DOHH2 (cell line): ENCODE data around the gene SPPL2B.

Experiments
- H3F3A ChIP-seq: fragments of 200-600 bp; sonication (generic), shearing (Covaris generic); 2 replicates; pipeline ENCODE4 v1.6.0; 2016; ENCODE audit warnings: antibody characterized with exemption, mild to moderate bottlenecking; ENCODE audit not compliant: control insufficient read depth, insufficient read depth
- H3K27ac ChIP-seq: fragments of 200-600 bp; sonication (generic); 2 replicates; pipeline ENCODE4 v1.5.1; 2014; ENCODE audit warnings: low read depth, mild to moderate bottlenecking, low read length, moderate library complexity
- H3K27me3 ChIP-seq: fragments of 200-600 bp; sonication (generic); 2 replicates; pipeline ENCODE4 v1.6.1; 2014; ENCODE audit warnings: mild to moderate bottlenecking, low read length, mixed read lengths; ENCODE audit not compliant: control insufficient read depth
- H3K36me3 ChIP-seq: fragments of 200-600 bp; sonication (generic); 2 replicates; pipeline ENCODE4 v1.6.1; 2014; ENCODE audit warnings: mild to moderate bottlenecking, low read length, moderate library complexity, mixed read lengths; ENCODE audit not compliant: control insufficient read depth
- H3K4me1 ChIP-seq: fragments of 200-600 bp; sonication (generic); 2 replicates; pipeline ENCODE4 v1.6.1; 2014; ENCODE audit warnings: mild to moderate bottlenecking, low read length, mixed read lengths; ENCODE audit not compliant: control insufficient read depth
- H3K4me2 ChIP-seq: fragments of 200-600 bp; sonication (generic); 2 replicates; pipeline ENCODE4 v1.6.0; 2014; ENCODE audit warnings: mild to moderate bottlenecking, low read length, moderate library complexity
- H3K4me3 ChIP-seq: fragments of 200-600 bp; sonication (generic); 2 replicates; pipeline ENCODE4 v1.5.1; 2014; ENCODE audit warnings: mild to moderate bottlenecking, low read length, mixed read lengths
- H3K79me2 ChIP-seq: fragments of 200-600 bp; sonication (generic); 2 replicates; pipeline ENCODE4 v1.6.1; 2014; ENCODE audit warnings: mild to moderate bottlenecking, low read length, mixed read lengths; ENCODE audit not compliant: control insufficient read depth
- H3K9me2 ChIP-seq: fragments of 200-600 bp; sonication (generic); replicated peaks from 2 replicates; pipeline ENCODE4 v1.6.1; 2014; ENCODE audit warnings: mild to moderate bottlenecking, low read length, mixed read lengths; ENCODE audit not compliant: control insufficient read depth
- H3K9me3 ChIP-seq: fragments of 200-600 bp; sonication (generic); 2 replicates; pipeline ENCODE4 v1.6.1; 2014; ENCODE audit warnings: antibody characterized with exemption, low read length, mixed read lengths; ENCODE audit not compliant: control insufficient read depth, insufficient read depth
- H4K20me1 ChIP-seq: fragments of 200-600 bp; sonication (generic); 2 replicates; pipeline ENCODE4 v1.6.0; 2014; ENCODE audit warnings: low read depth, mild to moderate bottlenecking, antibody characterized with exemption, low read length, moderate library complexity; ENCODE audit not compliant: control insufficient read depth, insufficient read depth
- EZH2phosphoT487 ChIP-seq: fragments of 200-600 bp; sonication (generic); IDR thresholded peaks from 2 replicates; pipeline ENCODE4 v1.6.1; 2017; ENCODE audit warnings: borderline replicate concordance, mild to moderate bottlenecking, antibody characterized with exemption, low read length, moderate library complexity, mixed read lengths
- TF ChIP-seq, protein P1 (sequence below): fragments of 200-600 bp; sonication (generic); IDR thresholded peaks from one replicate; pipeline ENCODE4 v1.5.1; 2014; ENCODE audit warnings: antibody characterized with exemption, mild to moderate bottlenecking, low read depth, low read length; ENCODE audit not compliant: poor library complexity, severe bottlenecking

SPPL2B gene

DNA sequence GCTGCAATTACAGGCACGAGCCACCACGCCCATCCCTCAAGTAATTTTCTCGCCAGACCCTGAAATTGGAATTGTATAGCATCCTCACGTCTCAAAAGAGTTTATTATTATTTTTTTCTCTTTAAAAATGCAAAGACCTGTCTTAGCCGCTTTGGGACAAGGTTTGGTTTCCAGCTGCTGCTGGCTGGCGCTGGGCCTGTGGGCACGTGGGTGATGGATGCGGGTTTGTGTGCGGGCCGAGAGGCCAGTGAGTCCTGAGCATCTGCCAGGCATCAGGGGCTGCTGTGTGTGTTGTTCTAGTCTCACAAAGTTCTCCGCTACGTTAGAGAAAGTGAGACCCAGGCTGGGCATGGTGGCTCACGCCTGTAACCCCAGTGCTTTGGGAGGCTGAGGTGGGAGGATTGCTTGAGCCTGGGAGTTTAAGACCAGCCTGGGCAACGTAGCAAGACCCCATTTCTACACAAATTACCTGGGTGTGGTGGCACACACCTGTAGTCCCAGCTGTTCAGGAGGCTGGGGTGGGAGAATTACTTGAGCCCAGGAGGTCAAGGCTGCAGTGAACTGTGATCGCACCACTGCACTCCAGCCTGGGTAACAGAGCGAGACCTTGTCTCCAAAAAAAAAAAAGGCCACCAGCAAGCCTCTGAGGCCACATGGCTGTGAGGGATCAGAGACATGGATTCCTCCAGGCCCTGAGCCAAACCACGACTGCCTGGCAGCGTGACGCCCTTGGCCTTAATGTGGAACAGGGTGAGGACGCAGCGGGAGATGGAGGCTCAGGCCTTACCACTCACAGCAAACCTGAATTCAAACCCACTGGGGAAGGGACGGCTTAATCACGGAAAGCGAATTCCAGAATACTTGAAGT, 26.9 kb downstream of the SPPL2B start:
- Histone ChIP-seq H3F3A (no peaks in the 10 kb centered on the region), H3K36me3 (peaks cover 13% of the 10 kb centered on the region; the same call in 1 of the 2 replicates), H3K79me2 (no peaks in the 10 kb centered on the region), H4K20me1 (no peaks in the 10 kb centered on the region), H3K4me2 (no peak overlapping the region), H3K9me2 (no peaks in the 10 kb centered on the region), H3K27ac (no peak overlapping the region), H3K4me1 (no peaks in the 10 kb centered on the region), H3K27me3 (no peaks in the 10 kb centered on the region), H3K9me3 (no peaks in the 10 kb centered on the region), H3K4me3 (no peak overlapping the region)
- TF ChIP-seq EZH2phosphoT487, result no peak
- TF ChIP-seq, protein P1, sequence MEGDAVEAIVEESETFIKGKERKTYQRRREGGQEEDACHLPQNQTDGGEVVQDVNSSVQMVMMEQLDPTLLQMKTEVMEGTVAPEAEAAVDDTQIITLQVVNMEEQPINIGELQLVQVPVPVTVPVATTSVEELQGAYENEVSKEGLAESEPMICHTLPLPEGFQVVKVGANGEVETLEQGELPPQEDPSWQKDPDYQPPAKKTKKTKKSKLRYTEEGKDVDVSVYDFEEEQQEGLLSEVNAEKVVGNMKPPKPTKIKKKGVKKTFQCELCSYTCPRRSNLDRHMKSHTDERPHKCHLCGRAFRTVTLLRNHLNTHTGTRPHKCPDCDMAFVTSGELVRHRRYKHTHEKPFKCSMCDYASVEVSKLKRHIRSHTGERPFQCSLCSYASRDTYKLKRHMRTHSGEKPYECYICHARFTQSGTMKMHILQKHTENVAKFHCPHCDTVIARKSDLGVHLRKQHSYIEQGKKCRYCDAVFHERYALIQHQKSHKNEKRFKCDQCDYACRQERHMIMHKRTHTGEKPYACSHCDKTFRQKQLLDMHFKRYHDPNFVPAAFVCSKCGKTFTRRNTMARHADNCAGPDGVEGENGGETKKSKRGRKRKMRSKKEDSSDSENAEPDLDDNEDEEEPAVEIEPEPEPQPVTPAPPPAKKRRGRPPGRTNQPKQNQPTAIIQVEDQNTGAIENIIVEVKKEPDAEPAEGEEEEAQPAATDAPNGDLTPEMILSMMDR, result no peak

DNA sequence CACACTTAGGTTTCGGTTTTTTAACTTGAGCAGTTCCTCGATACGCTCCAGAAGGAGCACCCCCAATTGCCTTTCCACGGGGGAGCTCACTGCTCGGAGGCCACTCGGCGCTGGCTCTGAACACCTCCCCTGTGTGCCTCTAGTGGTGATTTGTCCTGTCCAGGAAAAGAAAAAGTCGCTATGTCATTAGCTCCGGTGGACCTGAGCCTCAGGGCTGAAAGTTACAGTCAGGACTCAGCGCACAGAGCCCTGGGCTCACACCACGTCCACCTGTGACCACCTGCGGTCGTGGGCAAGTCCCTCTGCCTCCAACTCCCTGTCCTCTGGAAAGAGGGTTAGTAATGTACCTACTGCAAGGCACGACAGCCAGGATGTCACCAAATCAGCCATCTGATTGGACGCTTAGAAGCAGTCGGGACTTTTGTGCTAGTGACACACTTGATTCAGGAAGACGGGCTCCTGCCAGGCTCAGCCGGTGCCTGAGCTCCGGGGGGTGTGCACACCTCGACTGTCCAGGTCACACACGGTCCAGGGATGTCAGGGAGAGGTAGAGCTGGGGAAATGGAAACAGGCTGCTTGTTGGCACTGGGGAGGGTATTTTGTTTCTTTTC, 27.7 kb downstream of the SPPL2B start:
- H4K20me1 ChIP-seq, result no peaks in the 10 kb centered on the region
- no peaks in the 10 kb centered on the region for H3K9me2 ChIP-seq
- no peaks in the 10 kb centered on the region for H3K9me3 ChIP-seq
- no peaks in the 10 kb centered on the region for H3K79me2 ChIP-seq
- no peak overlapping the region for H3K4me2 ChIP-seq
- no peak overlapping the region for H3K4me3 ChIP-seq
- H3K27me3 ChIP-seq, result no peaks in the 10 kb centered on the region
- peaks cover 13% of the 10 kb centered on the region; the same call in 1 of the 2 replicates for H3K36me3 ChIP-seq
- no peaks in the 10 kb centered on the region for H3F3A ChIP-seq
- TF ChIP-seq, protein P1, result no peak
- no peak for TF ChIP-seq EZH2phosphoT487
- H3K4me1 ChIP-seq, result no peaks in the 10 kb centered on the region
- H3K27ac ChIP-seq, result no peak overlapping the region

DNA sequence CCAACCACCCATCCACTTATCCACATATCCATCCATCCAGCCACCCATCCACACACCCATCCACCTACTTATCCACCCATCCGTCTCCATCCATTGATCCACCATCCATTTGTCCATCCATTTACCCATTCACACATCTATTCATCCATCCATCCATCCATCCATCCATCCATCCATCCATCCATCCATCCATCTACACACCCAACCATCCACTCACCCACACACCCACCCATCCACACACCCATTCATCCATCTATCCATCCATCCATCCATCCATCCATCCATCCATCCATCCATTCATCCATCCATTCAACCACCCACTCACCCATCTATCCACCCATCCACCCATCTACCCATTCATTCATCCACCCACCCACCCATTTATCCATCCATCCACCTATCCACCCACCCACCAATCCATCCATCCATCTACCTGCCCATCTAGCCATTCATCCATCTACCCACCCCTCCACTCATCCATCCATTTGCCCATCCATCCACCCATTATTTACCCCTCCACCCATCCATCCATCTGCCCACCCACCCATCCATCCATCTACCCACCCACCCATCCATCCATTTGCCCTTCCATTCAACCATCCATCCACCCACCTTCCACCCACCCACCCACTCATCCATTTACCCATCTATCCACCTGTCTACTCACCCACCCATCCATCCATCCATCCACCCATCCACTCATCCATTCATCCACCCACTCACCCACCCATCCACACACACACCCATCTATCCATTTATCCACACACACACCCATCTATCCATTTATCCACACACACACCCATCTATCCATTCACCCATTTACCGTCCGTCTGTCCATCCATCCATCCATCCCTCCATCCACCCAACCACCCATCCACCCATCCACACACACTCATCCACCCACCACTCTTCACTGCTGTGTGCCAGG, 29.1 kb downstream of the SPPL2B start:
- no peaks in the 10 kb centered on the region for H3K79me2 ChIP-seq
- H3K4me1 ChIP-seq, result no peaks in the 10 kb centered on the region
- H3K27ac ChIP-seq, result no peak overlapping the region
- H3F3A ChIP-seq, result no peaks in the 10 kb centered on the region
- H4K20me1 ChIP-seq, result no peaks in the 10 kb centered on the region
- H3K9me2 ChIP-seq, result no peaks in the 10 kb centered on the region
- H3K4me3 ChIP-seq, result no peak overlapping the region
- H3K9me3 ChIP-seq, result peaks cover 5% of the 10 kb centered on the region; the same call in 1 of the 2 replicates
- 0 out of 2 replicates have a peak, but pooled peaks cover under 1% of the 10 kb centered on the region for H3K27me3 ChIP-seq
- peaks cover 10% of the 10 kb centered on the region; the same call in 1 of the 2 replicates for H3K36me3 ChIP-seq
- no peak for TF ChIP-seq EZH2phosphoT487
- TF ChIP-seq, protein P1, result no peak
- no peak overlapping the region for H3K4me2 ChIP-seq
